OCI-LY7 (cell line): ENCODE data around the gene ALKBH4. TPM values are rescaled to one million over a fixed set of nuclear protein-coding genes. Genes with fewer than 3 reads are reported as not detected.

Experiments used
- BruUV-seq: library from RNA; stranded (reverse); fragments of 400-500 nt; replicated peaks from 2 replicates; lab custom pipeline; 2021; lab: Mats Ljungman, UMichigan
- CTCF ChIA-PET: fragments of 300-600 bp; sonication (Branson Sonifier 250); formaldehyde crosslinking; loops from one replicate; lab custom pipeline; 2022; ENCODE audit warnings: antibody characterized with exemption; ENCODE audit not compliant: unreplicated experiment; lab: Charles Lee
- POLR2A ChIA-PET: fragments of 300-600 bp; sonication (Branson Sonifier 250); formaldehyde crosslinking; loops from one replicate; lab custom pipeline; 2022; ENCODE audit warnings: antibody characterized with exemption; lab: Charles Lee
- DNase-seq: peaks from one replicate; pipeline ENCODE4 v3.0.0-alpha.2; 2015; ENCODE audit warnings: low spot score
- H2AFZ ChIP-seq: fragments of 200-600 bp; sonication (generic), shearing (Covaris generic); 2 replicates; pipeline ENCODE4 v1.6.1; 2014; ENCODE audit warnings: mild to moderate bottlenecking, antibody characterized with exemption, low read length, moderate library complexity
- H3K27ac ChIP-seq: fragments of 200-600 bp; sonication (generic); 2 replicates; pipeline ENCODE4 v1.5.1; 2014; ENCODE audit warnings: mixed run types, low read depth, mild to moderate bottlenecking, moderate library complexity, low read length, inconsistent platforms; ENCODE audit not compliant: poor library complexity, severe bottlenecking
- H3K36me3 ChIP-seq: fragments of 200-600 bp; sonication (generic); 2 replicates; pipeline ENCODE4 v1.6.1; 2014; ENCODE audit warnings: mild to moderate bottlenecking, antibody characterized with exemption, low read length, moderate library complexity, mixed read lengths; ENCODE audit not compliant: insufficient read depth
- H3K4me1 ChIP-seq: fragments of 200-600 bp; sonication (generic); 2 replicates; pipeline ENCODE4 v1.5.1; 2014; ENCODE audit warnings: mild to moderate bottlenecking, low read length; ENCODE audit not compliant: insufficient read depth, poor library complexity, severe bottlenecking
- H3K4me2 ChIP-seq: fragments of 200-600 bp; sonication (generic); 2 replicates; pipeline ENCODE4 v1.6.1; 2014; ENCODE audit warnings: mild to moderate bottlenecking, low read length
- H3K4me3 ChIP-seq: fragments of 200-600 bp; sonication (generic); 2 replicates; pipeline ENCODE4 v1.5.1; 2014; ENCODE audit warnings: mild to moderate bottlenecking, low read depth, low read length; ENCODE audit not compliant: poor library complexity, severe bottlenecking
- H3K79me2 ChIP-seq: fragments of 200-600 bp; sonication (generic); 2 replicates; pipeline ENCODE4 v1.6.1; 2016; ENCODE audit warnings: low read depth, mild to moderate bottlenecking, low read length, moderate library complexity, mixed read lengths; ENCODE audit not compliant: insufficient read depth
- H3K9me2 ChIP-seq: fragments of 200-600 bp; sonication (generic); 2 replicates; pipeline ENCODE4 v1.6.1; 2016; ENCODE audit warnings: mild to moderate bottlenecking, low read length, mixed read lengths; ENCODE audit not compliant: insufficient read depth
- H3K9me3 ChIP-seq: fragments of 200-600 bp; sonication (generic); 2 replicates; pipeline ENCODE4 v1.6.1; 2014; ENCODE audit warnings: mild to moderate bottlenecking, mixed run types, low read length, mixed read lengths
- H4K20me1 ChIP-seq: fragments of 200-600 bp; sonication (generic); 2 replicates; pipeline ENCODE4 v1.6.1; 2014; ENCODE audit warnings: mild to moderate bottlenecking, antibody characterized with exemption, low read length, moderate library complexity, mixed read lengths; ENCODE audit not compliant: insufficient read depth
- EZH2phosphoT487 ChIP-seq: fragments of 200-600 bp; sonication (generic); IDR thresholded peaks from 2 replicates; pipeline ENCODE4 v1.6.1; 2018; ENCODE audit warnings: low read depth, borderline replicate concordance, mild to moderate bottlenecking, mixed run types, antibody characterized with exemption, low read length, moderate library complexity, mixed read lengths
- intact Hi-C: fragments of 100-400 bp; cut with micrococcal nuclease; formaldehyde crosslinking; loops from one replicate; pipeline ENCODE4 v1.10.0; 2022; ENCODE audit not compliant: unreplicated experiment
- total RNA-seq, 2 experiments: library from RNA; depleted of rRNA in 1 of 2; stranded (reverse); fragments of >200 nt in 1 of 2; shearing (Covaris generic) in 1 of 2; gene quantifications; 2 replicates each; pipeline ENCODE4 v1.2.3, GENCODE V29; 2014 to 2022
- TF ChIP-seq, protein P1 (sequence below): fragments of 200-600 bp; sonication (generic); conservative IDR thresholded peaks from 2 replicates; pipeline ENCODE4 v1.5.1; 2014; ENCODE audit warnings: mild to moderate bottlenecking, antibody characterized with exemption, low read length, moderate library complexity, mixed read lengths

ALKBH4 gene
- total RNA-seq, 2 experiments from 2014 or later, result 13.3 to 17.5 TPM

DNA sequence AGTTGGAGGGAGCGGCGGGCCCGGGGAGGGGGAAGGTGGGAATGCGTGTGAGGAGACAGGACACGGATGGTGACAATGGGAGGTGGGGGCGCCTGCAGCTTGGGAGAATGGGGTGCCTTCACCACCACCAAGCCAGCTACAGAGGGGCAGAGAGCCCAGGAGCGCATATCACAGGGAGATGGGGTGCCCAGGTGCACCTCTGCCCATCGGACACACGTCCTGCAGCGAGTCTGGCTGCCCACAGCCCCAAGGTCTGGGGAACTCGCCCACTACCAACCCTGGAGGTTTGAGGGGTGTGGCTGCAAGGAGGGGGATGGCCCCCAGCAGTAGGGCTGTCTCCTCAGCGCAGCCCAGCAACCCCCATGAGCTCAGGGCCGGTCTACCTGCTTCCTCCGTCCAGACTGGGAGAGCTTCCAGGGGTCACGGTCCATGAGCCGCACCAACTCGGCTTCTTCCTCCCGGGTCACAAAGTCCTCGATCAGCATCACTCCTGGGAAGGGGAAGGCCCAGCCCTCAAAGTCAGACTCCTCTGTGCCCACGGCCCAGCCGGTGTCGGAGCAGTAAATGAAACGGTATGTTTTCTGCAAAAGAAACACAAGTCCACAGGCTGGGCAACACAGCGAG is 5.3 kb downstream of the ALKBH4 start:
- no peak for TF ChIP-seq EZH2phosphoT487
- TF ChIP-seq, protein P1, sequence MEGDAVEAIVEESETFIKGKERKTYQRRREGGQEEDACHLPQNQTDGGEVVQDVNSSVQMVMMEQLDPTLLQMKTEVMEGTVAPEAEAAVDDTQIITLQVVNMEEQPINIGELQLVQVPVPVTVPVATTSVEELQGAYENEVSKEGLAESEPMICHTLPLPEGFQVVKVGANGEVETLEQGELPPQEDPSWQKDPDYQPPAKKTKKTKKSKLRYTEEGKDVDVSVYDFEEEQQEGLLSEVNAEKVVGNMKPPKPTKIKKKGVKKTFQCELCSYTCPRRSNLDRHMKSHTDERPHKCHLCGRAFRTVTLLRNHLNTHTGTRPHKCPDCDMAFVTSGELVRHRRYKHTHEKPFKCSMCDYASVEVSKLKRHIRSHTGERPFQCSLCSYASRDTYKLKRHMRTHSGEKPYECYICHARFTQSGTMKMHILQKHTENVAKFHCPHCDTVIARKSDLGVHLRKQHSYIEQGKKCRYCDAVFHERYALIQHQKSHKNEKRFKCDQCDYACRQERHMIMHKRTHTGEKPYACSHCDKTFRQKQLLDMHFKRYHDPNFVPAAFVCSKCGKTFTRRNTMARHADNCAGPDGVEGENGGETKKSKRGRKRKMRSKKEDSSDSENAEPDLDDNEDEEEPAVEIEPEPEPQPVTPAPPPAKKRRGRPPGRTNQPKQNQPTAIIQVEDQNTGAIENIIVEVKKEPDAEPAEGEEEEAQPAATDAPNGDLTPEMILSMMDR, result no peak
- no TSS peak for BruUV-seq

DNA sequence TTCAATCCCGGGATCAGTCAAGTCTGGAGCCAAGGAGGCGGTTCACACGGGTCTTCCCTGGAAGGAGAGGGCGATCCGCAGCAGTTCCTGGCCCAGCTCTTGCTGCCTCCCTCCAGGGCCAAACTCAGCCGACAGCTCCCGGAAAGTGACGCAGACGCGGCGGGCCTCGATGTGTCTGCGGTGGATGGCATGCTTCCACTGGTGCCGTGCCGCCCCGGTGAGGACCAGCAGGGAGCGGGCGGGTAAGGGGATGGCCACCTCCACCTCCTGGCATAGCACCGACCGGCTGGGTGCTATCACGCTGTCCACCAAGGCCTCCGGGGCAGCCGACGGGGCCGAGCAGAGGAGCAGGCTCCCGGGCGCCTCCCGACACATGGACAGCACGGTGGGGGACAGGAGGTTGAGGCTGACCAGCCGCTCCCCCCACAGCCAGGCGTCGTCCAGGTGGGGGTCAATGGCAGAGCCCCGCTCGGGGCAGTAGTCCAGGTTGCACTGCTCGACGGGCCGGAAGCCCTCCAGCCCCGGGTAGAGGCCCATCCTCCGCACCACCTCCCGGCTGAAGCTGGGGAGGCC is 7.2 kb downstream of the ALKBH4 start:
- H3K36me3 ChIP-seq, result peaks cover 42% of the 10 kb centered on the region
- H3K9me3 ChIP-seq, result no peaks in the 10 kb centered on the region
- no TSS peak for BruUV-seq

More for the DNA sequence above, 5.3 kb downstream of the ALKBH4 start:
- no peaks in the 10 kb centered on the region for H3K9me3 ChIP-seq
- no peak overlapping the region for H2AFZ ChIP-seq
- no peak for DNase-seq
- H3K4me3 ChIP-seq, result no peak overlapping the region
- POLR2A ChIA-PET, result interaction anchor here (0.7 to 1.5 kb wide), 3 partner anchors 27 to 899 kb away, joined by 4 to 5 read pairs (median 5); no protein-coding TSS in a partner anchor
- no peaks in the 10 kb centered on the region for H4K20me1 ChIP-seq
- H3K4me1 ChIP-seq, result peaks cover 7% of the 10 kb centered on the region
- intact Hi-C loops, result no loop called here
- H3K36me3 ChIP-seq, result peaks cover 39% of the 10 kb centered on the region
- peaks cover 11% of the 10 kb centered on the region; the same call in 1 of the 2 replicates for H3K79me2 ChIP-seq
- no peaks in the 10 kb centered on the region for H3K9me2 ChIP-seq
- H3K4me2 ChIP-seq, result no peak overlapping the region
- CTCF ChIA-PET, result no interaction called here
- H3K27ac ChIP-seq, result no peak overlapping the region

More for the DNA sequence above, 7.2 kb downstream of the ALKBH4 start:
- Histone ChIP-seq H3K9me2 (no peaks in the 10 kb centered on the region), H3K4me2 (no peak overlapping the region), H3K4me3 (no peak overlapping the region), H3K4me1 (no peaks in the 10 kb centered on the region), H3K27ac (no peak overlapping the region), H2AFZ (no peak overlapping the region), H4K20me1 (no peaks in the 10 kb centered on the region), H3K79me2 (no peaks in the 10 kb centered on the region)
- DNase-seq, result no peak
- intact Hi-C loops, result no loop called here
- CTCF ChIA-PET, result no interaction called here
- POLR2A ChIA-PET, result no interaction called here
- TF ChIP-seq, protein P1, result no peak
- no peak for TF ChIP-seq EZH2phosphoT487
